K562 (cell line): ENCODE measurements around the gene SETD1B.

ENCODE experiments used
- CEBPZ ChIP-seq: fragments of 150-350 bp; IDR thresholded peaks from 2 replicates; pipeline ENCODE4 v1.6.1; 2014; ENCODE audit warnings: low read depth, mild to moderate bottlenecking, low read length, borderline replicate concordance
- FOXM1 ChIP-seq, 2 experiments: fragments of 450-650 bp in 1 of 2; sonication (generic) in 1 of 2; formaldehyde crosslinking in 1 of 2; IDR thresholded peaks; 2 replicates each; pipeline versions ENCODE4 v1.6.1 to v1.9.0; 2017 to 2022; ENCODE audit warnings: low read depth in 2 of 2, mild to moderate bottlenecking in 2 of 2, missing genetic modification reagents in 1 of 2, moderate library complexity in 1 of 2
- MBD2 ChIP-seq: sonication (generic); IDR thresholded peaks from 2 replicates; pipeline ENCODE4 v1.6.1; 2016; ENCODE audit warnings: low read depth, borderline replicate concordance
- NFRKB ChIP-seq: fragments of 450-650 bp; IDR thresholded peaks from 2 replicates; pipeline ENCODE4 v1.6.1; 2016; ENCODE audit warnings: low read depth
- SNRNP70 ChIP-seq: fragments of 200-400 bp; formaldehyde crosslinking; optimal IDR thresholded peaks from 2 replicates; pipeline ENCODE3; 2017; ENCODE audit warnings: low read depth, low read length
- TEAD1 ChIP-seq, 2 experiments: fragments of 450-650 bp in 1 of 2; sonication (generic) in 1 of 2; formaldehyde crosslinking; IDR thresholded peaks; 2 replicates each; pipeline versions ENCODE4 v1.4.0 to v1.8.0; 2020 to 2022; ENCODE audit warnings: mild to moderate bottlenecking in 2 of 2, missing genetic modification reagents in 1 of 2
- ZKSCAN1 ChIP-seq: fragments of 150-350 bp; IDR thresholded peaks from 2 replicates; pipeline ENCODE4 v1.6.1; 2016; ENCODE audit warnings: low read depth, low read length
- TF ChIP-seq, protein P1 (sequence below), 3 experiments: IDR thresholded peaks in 2 of 3; conservative IDR thresholded peaks in 1 of 3; 2 replicates each; pipeline ENCODE4 v1.5.1; 2011 to 2012; ENCODE audit warnings: low read length in 3 of 3, mild to moderate bottlenecking in 3 of 3, control low read depth in 2 of 3, improper control_type of control experiment in 1 of 3, inconsistent platforms in 1 of 3, low read depth in 1 of 3, mixed read lengths in 1 of 3, moderate library complexity in 1 of 3; ENCODE audit not compliant: insufficient read depth in 2 of 3

- TF ChIP-seq, protein P1, sequence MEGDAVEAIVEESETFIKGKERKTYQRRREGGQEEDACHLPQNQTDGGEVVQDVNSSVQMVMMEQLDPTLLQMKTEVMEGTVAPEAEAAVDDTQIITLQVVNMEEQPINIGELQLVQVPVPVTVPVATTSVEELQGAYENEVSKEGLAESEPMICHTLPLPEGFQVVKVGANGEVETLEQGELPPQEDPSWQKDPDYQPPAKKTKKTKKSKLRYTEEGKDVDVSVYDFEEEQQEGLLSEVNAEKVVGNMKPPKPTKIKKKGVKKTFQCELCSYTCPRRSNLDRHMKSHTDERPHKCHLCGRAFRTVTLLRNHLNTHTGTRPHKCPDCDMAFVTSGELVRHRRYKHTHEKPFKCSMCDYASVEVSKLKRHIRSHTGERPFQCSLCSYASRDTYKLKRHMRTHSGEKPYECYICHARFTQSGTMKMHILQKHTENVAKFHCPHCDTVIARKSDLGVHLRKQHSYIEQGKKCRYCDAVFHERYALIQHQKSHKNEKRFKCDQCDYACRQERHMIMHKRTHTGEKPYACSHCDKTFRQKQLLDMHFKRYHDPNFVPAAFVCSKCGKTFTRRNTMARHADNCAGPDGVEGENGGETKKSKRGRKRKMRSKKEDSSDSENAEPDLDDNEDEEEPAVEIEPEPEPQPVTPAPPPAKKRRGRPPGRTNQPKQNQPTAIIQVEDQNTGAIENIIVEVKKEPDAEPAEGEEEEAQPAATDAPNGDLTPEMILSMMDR (IDR thresholded peaks at IDR 0.05 in 2 of 3, conservative IDR thresholded peaks at IDR 0.05 in 1 of 3; ENCODE audit: insufficient read depth in 2 of 3, low read depth in 1 of 3, low read length in 3 of 3): no peak
- TF ChIP-seq NFRKB: no peak
- TF ChIP-seq CEBPZ: no peak
- TF ChIP-seq FOXM1 (IDR thresholded peaks at IDR 0.05; ENCODE audit: low read depth): no peak
- TF ChIP-seq FOXM1 (CRISPR knock-in tag; IDR thresholded peaks at IDR 0.05; ENCODE audit: low read depth): no peak
- TF ChIP-seq ZKSCAN1: no peak
- TF ChIP-seq MBD2: no peak
- no peak for TF ChIP-seq TEAD1 (CRISPR knock-in tag; IDR thresholded peaks at IDR 0.05)
- TF ChIP-seq SNRNP70: no peak
Observed at GRCh38 chr12:121775501-121775900, 28.3 kb upstream of the SETD1B start.
